Tibial nerve (tissue), 4 donors: ENCODE data around the gene SMIM22.

Experiments
- CTCF ChIP-seq, 5 experiments: fragments of 200-600 bp in 3 of 5; fragments of 450-650 bp in 2 of 5; sonication (generic) in 3 of 5; IDR thresholded peaks; one replicate each; pipeline ENCODE4 v1.5.1; 2016 to 2019; ENCODE audit warnings: antibody characterized with exemption in 5 of 5, mild to moderate bottlenecking in 3 of 5, moderate library complexity in 2 of 5
- EP300 ChIP-seq, 2 donors: sonication (generic); formaldehyde crosslinking; IDR thresholded peaks; one replicate each; pipeline ENCODE4 v1.6.1; 2017; ENCODE audit warnings: antibody characterized with exemption in 2 of 2, mild to moderate bottlenecking in 1 of 2

GRCh38 chr16:4831616-4832015 lies 36.4 kb downstream of the SMIM22 start:
- TF ChIP-seq EP300 (IDR thresholded peaks at IDR 0.05) (no peak), CTCF (IDR thresholded peaks at IDR 0.05) (no peak)
